Cardiac muscle cell (in vitro differentiated cells and primary cell): ENCODE results near the gene RAB3IP. TPM values are rescaled to one million over a fixed set of nuclear protein-coding genes. Genes with fewer than 3 reads are reported as not detected.
"Not testable (repeated sequence)": the region's sequence is repeated elsewhere in the genome, so short reads cannot be mapped to it uniquely, and the experiment has no call there.

ENCODE experiments used
- DNase-seq, 2 donors: peaks; one replicate each; pipeline versions ENCODE4 v3.0.0 to v3.0.0-alpha.2; 2010 to 2017; ENCODE audit warnings: low read depth in 1 of 2, low spot score in 1 of 2
- H3K27ac ChIP-seq: fragments of 200-600 bp; sonication (generic); 2 replicates; pipeline ENCODE4 v1.5.1; 2016
- H3K27me3 ChIP-seq: fragments of 200-600 bp; sonication (generic); 2 replicates; pipeline ENCODE4 v1.6.0; 2016; ENCODE audit warnings: control low read depth
- H3K36me3 ChIP-seq: fragments of 200-600 bp; sonication (generic); 2 replicates; pipeline ENCODE4 v1.5.1; 2016; ENCODE audit warnings: control low read depth
- H3K4me1 ChIP-seq: fragments of 200-600 bp; sonication (generic); 2 replicates; pipeline ENCODE4 v1.8.1; 2017; ENCODE audit warnings: low read depth, mild to moderate bottlenecking, mixed run types
- H3K4me3 ChIP-seq: fragments of 200-600 bp; sonication (generic); 2 replicates; pipeline ENCODE4 v1.5.1; 2016; ENCODE audit warnings: mild to moderate bottlenecking
- H3K9me3 ChIP-seq: fragments of 200-600 bp; sonication (generic); 2 replicates; pipeline ENCODE4 v1.5.1; 2017; ENCODE audit warnings: low read depth, mild to moderate bottlenecking, control low read depth
- polyA plus RNA-seq: library from polyadenylated mRNA; unstranded; fragments of >200 nt; fragmentation: Nextera tagmentation; extraction: Ambion mirVana; gene quantifications from 2 replicates; pipeline ENCODE4 v1.2.1, GENCODE V29; 2016
- total RNA-seq: library from RNA; depleted of rRNA; stranded (reverse); fragments of >200 nt; gene quantifications from 2 replicates; pipeline ENCODE4 v1.2.3, GENCODE V29; 2016
- TF ChIP-seq, protein P1 (sequence below): IDR thresholded peaks from 2 replicates; pipeline ENCODE4 v1.5.1; 2012; ENCODE audit warnings: low read depth, mild to moderate bottlenecking, low read length

RAB3IP gene
- total and polyA plus RNA-seq, 2 experiments from 2014 or later, result 79.3 to 81.4 TPM

DNA sequence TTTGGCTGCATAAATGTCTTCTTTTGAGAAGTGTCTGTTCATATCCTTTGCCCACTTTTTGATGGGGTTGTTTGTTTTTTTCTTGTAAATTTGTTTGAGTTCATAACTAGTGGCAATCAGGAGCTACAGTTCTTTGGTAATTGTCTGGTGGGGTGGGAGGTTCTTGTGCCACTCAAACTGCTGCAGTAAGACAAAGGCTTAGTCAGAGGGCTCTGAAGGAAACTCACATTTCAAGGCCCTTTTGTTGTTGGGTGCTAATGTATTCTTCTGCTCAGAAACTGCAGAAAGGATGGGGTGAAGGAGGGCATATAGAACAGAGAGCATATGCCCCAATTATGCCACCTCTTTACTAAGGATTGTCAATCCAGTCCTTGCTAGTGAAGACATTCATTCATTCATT, 108.3 kb downstream of the RAB3IP start:
- H3K27ac ChIP-seq, result no peak overlapping the region
- TF ChIP-seq, protein P1, sequence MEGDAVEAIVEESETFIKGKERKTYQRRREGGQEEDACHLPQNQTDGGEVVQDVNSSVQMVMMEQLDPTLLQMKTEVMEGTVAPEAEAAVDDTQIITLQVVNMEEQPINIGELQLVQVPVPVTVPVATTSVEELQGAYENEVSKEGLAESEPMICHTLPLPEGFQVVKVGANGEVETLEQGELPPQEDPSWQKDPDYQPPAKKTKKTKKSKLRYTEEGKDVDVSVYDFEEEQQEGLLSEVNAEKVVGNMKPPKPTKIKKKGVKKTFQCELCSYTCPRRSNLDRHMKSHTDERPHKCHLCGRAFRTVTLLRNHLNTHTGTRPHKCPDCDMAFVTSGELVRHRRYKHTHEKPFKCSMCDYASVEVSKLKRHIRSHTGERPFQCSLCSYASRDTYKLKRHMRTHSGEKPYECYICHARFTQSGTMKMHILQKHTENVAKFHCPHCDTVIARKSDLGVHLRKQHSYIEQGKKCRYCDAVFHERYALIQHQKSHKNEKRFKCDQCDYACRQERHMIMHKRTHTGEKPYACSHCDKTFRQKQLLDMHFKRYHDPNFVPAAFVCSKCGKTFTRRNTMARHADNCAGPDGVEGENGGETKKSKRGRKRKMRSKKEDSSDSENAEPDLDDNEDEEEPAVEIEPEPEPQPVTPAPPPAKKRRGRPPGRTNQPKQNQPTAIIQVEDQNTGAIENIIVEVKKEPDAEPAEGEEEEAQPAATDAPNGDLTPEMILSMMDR, result no peak
- DNase-seq, result no peak
- no peak overlapping the region for H3K4me3 ChIP-seq
- H3K4me1 ChIP-seq, result no peaks in the 10 kb centered on the region
- H3K36me3 ChIP-seq, result no peaks in the 10 kb centered on the region
- no peaks in the 10 kb centered on the region for H3K27me3 ChIP-seq
- H3K9me3 ChIP-seq, result no peaks in the 10 kb centered on the region

DNA sequence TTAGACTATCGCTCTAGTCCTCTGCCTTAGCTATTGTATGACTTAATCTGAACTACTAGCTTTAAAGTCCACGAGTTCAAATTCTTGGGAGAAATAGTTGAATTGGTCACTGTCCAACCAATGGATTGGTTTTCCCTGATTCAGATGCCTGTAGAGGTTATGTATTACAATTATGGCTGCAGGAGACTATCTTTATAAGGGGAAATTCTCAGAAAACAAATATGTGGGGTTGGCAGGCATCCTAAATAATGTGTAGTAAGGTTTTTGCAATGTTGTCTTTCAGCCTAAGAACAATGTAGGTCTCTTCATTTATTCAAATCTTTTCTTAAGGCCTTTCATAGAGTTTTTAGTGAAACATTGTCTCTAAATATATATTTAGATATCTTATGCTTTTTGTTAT, 113.3 kb downstream of the RAB3IP start:
- Histone ChIP-seq H3K27me3 (no peaks in the 10 kb centered on the region), H3K9me3 (peaks cover 3% of the 10 kb centered on the region), H3K36me3 (no peaks in the 10 kb centered on the region), H3K4me3 (no peak overlapping the region), H3K27ac (no peak overlapping the region), H3K4me1 (no peaks in the 10 kb centered on the region)
- TF ChIP-seq, protein P1, result no peak
- DNase-seq, result peak in 1 of 2 donors; percentile 79

DNA sequence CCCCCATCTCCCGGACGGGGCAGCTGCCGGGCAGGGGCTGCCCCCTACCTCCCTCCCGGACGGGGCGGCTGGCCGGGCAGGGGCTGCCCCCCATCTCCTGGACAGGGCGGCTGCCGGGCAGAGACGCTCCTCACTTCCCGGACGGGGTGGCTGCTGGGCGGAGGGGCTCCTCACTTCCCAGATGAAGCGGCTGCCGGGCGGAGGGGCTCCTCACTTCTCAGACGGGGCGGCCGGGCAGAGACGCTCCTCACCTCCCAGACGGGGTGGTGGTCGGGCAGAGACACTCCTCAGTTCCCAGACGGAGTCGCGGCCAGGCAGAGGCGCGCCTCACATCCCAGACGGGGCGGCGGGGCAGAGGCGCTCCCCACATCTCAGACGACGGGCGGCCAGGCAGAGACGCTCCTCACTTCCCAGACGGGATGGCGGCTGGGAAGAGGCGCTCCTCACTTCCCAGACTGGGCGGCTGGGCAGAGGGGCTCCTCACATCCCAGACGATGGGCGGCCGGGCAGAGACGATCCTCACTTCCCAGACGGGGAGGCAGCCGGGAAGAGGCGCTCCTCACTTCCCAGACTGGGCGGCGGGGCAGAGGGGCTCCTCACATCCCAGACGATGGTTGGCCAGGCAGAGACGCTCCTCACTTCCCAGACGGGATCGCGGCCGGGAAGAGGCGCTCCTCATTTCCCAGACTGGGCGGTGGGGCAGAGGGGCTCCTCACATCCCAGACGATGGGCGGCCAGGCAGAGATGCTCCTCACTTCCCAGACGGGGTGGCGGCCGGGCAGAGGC, 114.7 kb downstream of the RAB3IP start:
- not testable (repeated sequence) for H3K9me3 ChIP-seq

DNA sequence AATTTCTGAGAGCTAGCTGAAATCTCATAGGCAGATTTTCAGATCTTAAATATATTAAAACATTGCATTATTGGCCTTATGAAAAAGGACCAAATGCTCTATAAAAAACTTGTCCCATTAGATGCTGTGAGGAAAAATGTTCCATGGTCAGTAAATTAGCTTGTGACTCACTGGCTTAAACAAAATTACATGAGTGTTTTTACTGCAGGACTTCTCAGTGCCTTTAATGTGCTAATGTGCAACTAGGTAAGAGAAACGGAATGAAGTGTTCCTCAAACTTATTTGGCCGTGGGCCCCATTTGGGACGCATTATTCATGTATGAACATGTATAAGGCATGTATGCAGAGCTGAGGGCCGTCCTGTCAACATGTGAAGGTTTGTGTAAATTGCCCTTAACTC, 128.0 kb downstream of the RAB3IP start:
- Histone ChIP-seq H3K27ac (no peak overlapping the region), H3K27me3 (no peaks in the 10 kb centered on the region)
- no peak for DNase-seq

More for the DNA sequence above, 114.7 kb downstream of the RAB3IP start:
- not testable (repeated sequence) for H3K4me3 ChIP-seq, H3K4me1 ChIP-seq, DNase-seq, H3K27ac ChIP-seq, H3K27me3 ChIP-seq, H3K36me3 ChIP-seq

DNA sequence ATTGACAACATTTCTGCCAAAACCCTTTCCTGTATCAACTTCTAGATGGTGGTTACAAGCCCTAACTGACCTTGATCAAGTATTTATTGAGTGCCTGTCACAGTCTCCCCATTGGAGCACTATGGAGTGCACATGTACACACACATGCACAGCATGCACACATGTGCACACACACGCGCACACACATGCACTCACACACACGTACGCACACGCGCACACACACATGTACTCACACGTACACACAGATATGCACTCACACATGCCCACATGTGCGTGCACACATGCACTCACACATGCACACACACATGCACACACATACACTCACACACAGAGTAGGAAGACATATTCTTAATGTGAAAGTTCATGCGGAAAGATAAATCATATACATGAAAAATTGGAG, 130.0 kb downstream of the RAB3IP start:
- Histone ChIP-seq H3K36me3 (no peaks in the 10 kb centered on the region), H3K4me3 (no peak overlapping the region), H3K4me1 (no peaks in the 10 kb centered on the region), H3K9me3 (no peaks in the 10 kb centered on the region), H3K27ac (no peak overlapping the region), H3K27me3 (no peaks in the 10 kb centered on the region)
- TF ChIP-seq, protein P1, result no peak
- DNase-seq, result no peak

More for the DNA sequence above, 128.0 kb downstream of the RAB3IP start:
- Histone ChIP-seq H3K4me1 (no peaks in the 10 kb centered on the region), H3K4me3 (no peak overlapping the region), H3K36me3 (no peaks in the 10 kb centered on the region), H3K9me3 (no peaks in the 10 kb centered on the region)
- TF ChIP-seq, protein P1, result no peak

DNA sequence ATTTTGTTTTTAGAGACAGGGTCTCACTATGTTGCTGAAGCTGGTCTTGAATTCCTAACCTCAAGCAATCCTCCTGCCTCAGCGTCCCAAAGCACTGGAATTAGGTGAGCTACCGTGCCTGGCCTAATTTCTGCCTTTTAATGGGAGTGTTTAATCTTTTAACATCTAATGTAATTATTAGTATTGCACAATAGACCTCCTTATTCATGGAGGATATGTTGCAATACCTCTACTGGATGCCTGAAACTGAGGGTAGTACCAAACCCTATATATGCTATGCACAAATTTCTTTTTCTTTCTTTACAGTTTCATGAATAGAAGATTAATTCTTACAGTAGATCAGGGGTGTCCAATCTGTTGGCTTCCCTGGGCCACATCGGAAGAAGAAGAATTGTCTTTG, 134.1 kb downstream of the RAB3IP start:
- Histone ChIP-seq H3K36me3 (no peaks in the 10 kb centered on the region), H3K4me3 (no peak overlapping the region), H3K27ac (no peak overlapping the region), H3K4me1 (no peaks in the 10 kb centered on the region), H3K27me3 (no peaks in the 10 kb centered on the region), H3K9me3 (no peaks in the 10 kb centered on the region)
- TF ChIP-seq, protein P1, result no peak
- DNase-seq, result peak in 1 of 2 donors; percentile 46
